Sigmoid colon (tissue), 7 donors: ENCODE data around the gene EFNA2. TPM values are rescaled to one million over a fixed set of nuclear protein-coding genes. Genes with fewer than 3 reads are reported as not detected.

Experiments used
- DNase-seq: peaks from one replicate; pipeline ENCODE4 v3.0.0-alpha.2; 2019
- H3K27ac ChIP-seq, 4 donors: fragments of 200-600 bp; sonication (generic); one replicate each; pipeline ENCODE4 v1.5.1; 2016 to 2019; ENCODE audit warnings: mild to moderate bottlenecking in 1 of 4
- H3K27me3 ChIP-seq, 3 donors: fragments of 200-600 bp; sonication (generic); one replicate each; pipeline ENCODE4 v1.5.1; 2019; ENCODE audit warnings: mild to moderate bottlenecking in 1 of 3
- H3K36me3 ChIP-seq, 4 donors: fragments of 200-600 bp; sonication (generic); one replicate each; pipeline ENCODE4 v1.5.1; 2016 to 2019
- H3K4me1 ChIP-seq, 4 donors: fragments of 200-600 bp; sonication (generic); one replicate each; pipeline ENCODE4 v1.5.1; 2017 to 2019
- H3K4me3 ChIP-seq, 4 donors: fragments of 200-600 bp; sonication (generic); one replicate each; pipeline ENCODE4 v1.5.1; 2017 to 2019; ENCODE audit warnings: mild to moderate bottlenecking in 2 of 4, moderate library complexity in 1 of 4
- H3K9me3 ChIP-seq, 4 donors: fragments of 200-600 bp in 3 of 4; sonication (generic) in 3 of 4; one replicate each; pipeline versions ENCODE4 v1.5.1 to v1.6.1; 2013 to 2019
- CTCF ChIP-seq, 4 experiments: fragments of 450-650 bp in 3 of 4; fragments of 200-600 bp in 1 of 4; IDR thresholded peaks; one replicate each; pipeline ENCODE4 v1.5.1; 2016 to 2019; ENCODE audit warnings: antibody characterized with exemption in 4 of 4, mild to moderate bottlenecking in 3 of 4, moderate library complexity in 2 of 4
- EP300 ChIP-seq, 4 donors: sonication (generic); formaldehyde crosslinking; IDR thresholded peaks; one replicate each; pipeline ENCODE4 v1.6.1; 2017; ENCODE audit warnings: antibody characterized with exemption in 4 of 4
- POLR2A ChIP-seq, 2 donors: fragments of 450-650 bp; IDR thresholded peaks; one replicate each; pipeline ENCODE4 v1.6.1; 2016; ENCODE audit warnings: antibody characterized with exemption in 2 of 2, mild to moderate bottlenecking in 2 of 2, moderate library complexity in 2 of 2
- POLR2AphosphoS5 ChIP-seq, 4 donors: sonication (generic); formaldehyde crosslinking; IDR thresholded peaks; one replicate each; pipeline ENCODE4 v1.6.1; 2017; ENCODE audit warnings: antibody characterized with exemption in 4 of 4
- WGBS, 2 donors: extraction: QIAGEN DNeasy Blood & Tissue Kit; methylation state at CpG; one replicate each; pipeline ENCODE4 v1.1.7; 2013; 5-methylcytosine and 5-hydroxymethylcytosine counted together
- intact Hi-C: fragments of 100-400 bp; cut with DNase I; formaldehyde crosslinking; loops from one replicate; pipeline ENCODE4 v1.15.1; 2023
- polyA plus RNA-seq, 3 donors: library from polyadenylated mRNA; stranded (reverse); fragments of 200-250 nt; gene quantifications; one replicate each; pipeline ENCODE4 v1.2.3, GENCODE V29; 2013
- total RNA-seq, 4 donors: library from RNA; depleted of rRNA; stranded (reverse); fragments of >200 nt; gene quantifications; one replicate each; pipeline ENCODE4 v1.1.0, GENCODE V29; 2016
- donor health status: healthy with polysubstance abuse.
- donor health status: Bipolar disorder and iron deficiency.
- donor health status: healthy.

EFNA2 gene
- total and polyA plus RNA-seq, 7 donors: 23.4 to 40.6 (median 25.2) TPM; not detected in 4

GRCh38 chr19:1275260-1275975 lies 10.3 kb upstream of the EFNA2 start, which contains the start of gene FAM174C:
Gene FAM174C, plus strand, starts transcription at chr19:1275530. Its CDS starts 20 bp downstream, at chr19:1275550.
- Histone ChIP-seq H3K4me1 (peaks cover 0 to 62% (median 60%) of the 10 kb centered on the region in 4 donors), H3K9me3 (no peaks in the 10 kb centered on the region), H3K27me3 (no peaks in the 10 kb centered on the region), H3K36me3 (peaks cover 42 to 58% (median 47%) of the 10 kb centered on the region in 4 donors), H3K4me3 (peak within 1 kb of the TSS; percentile 44 to 64 (median 60)), H3K27ac (peak within 1 kb of the TSS; percentile 94 to 100 (median 97))
- WGBS, 2 donors: 1% methylated on average over 98 of the region's 98 CpGs
- intact Hi-C loops: loop anchor here (5.0 kb wide), 3 partner anchors 82 to 132 kb away; partner anchors contain the start of genes DAZAP1 and NDUFS7
- peak in 1 of 4 donors; percentile 57 for TF ChIP-seq EP300 (IDR thresholded peaks at IDR 0.05)
- TF ChIP-seq POLR2AphosphoS5 (IDR thresholded peaks at IDR 0.05): peak; percentile 63 to 84 (median 70)
- TF ChIP-seq POLR2A (IDR thresholded peaks at IDR 0.05): peak; percentile 44 to 46
- no peak for TF ChIP-seq CTCF (IDR thresholded peaks at IDR 0.05)
- DNase-seq: peak; percentile 98

- peaks cover 38 to 55% (median 44%) of the 10 kb centered on the region in 4 donors for H3K36me3 ChIP-seq
- intact Hi-C loops: loop anchor here (5.0 kb wide), 3 partner anchors 81 to 131 kb away; partner anchors contain the start of genes DAZAP1 and NDUFS7
- H3K4me3 ChIP-seq: peak overlapping the region; percentile 44 to 64 (median 60)
- peak; percentile 29 to 31 for TF ChIP-seq POLR2A (IDR thresholded peaks at IDR 0.05)
- TF ChIP-seq POLR2AphosphoS5 (IDR thresholded peaks at IDR 0.05): peak in 3 of 4 donors; percentile 66 to 89 (median 82)
- no peak for TF ChIP-seq CTCF (IDR thresholded peaks at IDR 0.05)
- H3K9me3 ChIP-seq: no peaks in the 10 kb centered on the region
- peak overlapping the region; percentile 94 to 100 (median 97) for H3K27ac ChIP-seq
- DNase-seq: peak; percentile 88
- H3K27me3 ChIP-seq: no peaks in the 10 kb centered on the region
- peaks cover 0 to 56% (median 53%) of the 10 kb centered on the region in 4 donors for H3K4me1 ChIP-seq
- 2 to 4% methylated on average over 43 of the region's 43 CpGs for WGBS, 2 donors
These were observed 9.6 kb upstream of the EFNA2 start for GRCh38 chr19:1275976-1276627.

DNA sequence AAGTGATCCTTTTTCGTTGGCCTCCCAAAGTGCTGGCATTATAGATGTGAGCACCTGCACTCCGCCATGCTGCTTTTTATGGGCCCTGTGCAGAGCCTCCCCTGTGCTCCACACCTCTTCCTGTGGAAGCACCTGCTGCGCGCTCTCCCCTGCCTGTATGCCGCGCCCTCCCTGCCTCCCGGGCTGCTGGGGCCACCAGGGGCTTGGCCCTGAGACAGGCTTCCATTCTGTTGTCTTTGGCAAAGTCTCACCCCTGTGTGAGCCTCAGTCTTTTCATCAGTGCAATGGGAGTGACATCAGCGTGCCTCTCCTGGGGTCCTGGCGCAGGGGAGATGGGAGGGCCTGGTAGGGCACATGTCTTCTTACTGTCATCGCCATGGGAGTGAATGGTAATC lies 9.0 kb upstream of the EFNA2 start:
- DNase-seq: no peak
- intact Hi-C loops: loop anchor here (5.0 kb wide), 3 partner anchors 81 to 131 kb away; partner anchors contain the start of genes DAZAP1 and NDUFS7
- Histone ChIP-seq H3K4me1 (peaks cover 0 to 50% (median 48%) of the 10 kb centered on the region in 4 donors), H3K27me3 (no peaks in the 10 kb centered on the region), H3K4me3 (peak overlapping the region in 3 of 4 donors; percentile 58 to 64 (median 63)), H3K36me3 (peaks cover 32 to 50% (median 39%) of the 10 kb centered on the region in 4 donors), H3K27ac (peak overlapping the region; percentile 94 to 100 (median 97)), H3K9me3 (no peaks in the 10 kb centered on the region)
- 11 to 38% methylated on average over 10 of the region's 10 CpGs for WGBS, 2 donors
- TF ChIP-seq POLR2AphosphoS5 (IDR thresholded peaks at IDR 0.05): no peak
- TF ChIP-seq CTCF (IDR thresholded peaks at IDR 0.05): no peak
- no peak for TF ChIP-seq EP300 (IDR thresholded peaks at IDR 0.05)
- no peak for TF ChIP-seq POLR2A (IDR thresholded peaks at IDR 0.05)

- Histone ChIP-seq H3K4me1 (peaks cover 0 to 46% (median 43%) of the 10 kb centered on the region in 4 donors), H3K36me3 (peaks cover 28 to 45% (median 35%) of the 10 kb centered on the region in 4 donors), H3K4me3 (no peak overlapping the region), H3K27me3 (no peaks in the 10 kb centered on the region), H3K9me3 (no peaks in the 10 kb centered on the region), H3K27ac (peak overlapping the region in 1 of 4 donors; percentile 100)
- WGBS, 2 donors: 78 to 89% methylated on average over 15 of the region's 15 CpGs
- intact Hi-C loops: loop anchor here (5.0 kb wide), 3 partner anchors 80 to 130 kb away; partner anchors contain the start of genes DAZAP1 and NDUFS7
- peak; percentile 77 for DNase-seq
- TF ChIP-seq CTCF (IDR thresholded peaks at IDR 0.05) (no peak), POLR2AphosphoS5 (IDR thresholded peaks at IDR 0.05) (no peak), EP300 (IDR thresholded peaks at IDR 0.05) (no peak), POLR2A (IDR thresholded peaks at IDR 0.05) (no peak)
These were observed 8.6 kb upstream of the EFNA2 start for GRCh38 chr19:1277061-1277460.
